ENCODE results near the gene ARHGEF4. TPM values are rescaled to one million over a fixed set of nuclear protein-coding genes. Genes with fewer than 3 reads are reported as not detected.

The ARHGEF4 gene
- total and polyA plus RNA-seq, 2 experiments from 2014 or later, result 26.0 to 82.2 TPM

- Histone ChIP-seq H3K4me3 (no peak overlapping the region), H3K9me3 (ENCODE audit: low read depth) (no peaks in the 10 kb centered on the region), H3K27me3 (no peaks in the 10 kb centered on the region), H3K36me3 (no peaks in the 10 kb centered on the region), H3K4me1 (ENCODE audit: low read depth) (peaks cover 7% of the 10 kb centered on the region), H3K27ac (no peak overlapping the region)
- no peak for DNase-seq (ENCODE audit: low read depth in 1 of 2, low spot score in 1 of 2)
- no peak for TF ChIP-seq CTCF (IDR thresholded peaks at IDR 0.05; ENCODE audit: low read depth, low read length)
Measured at GRCh38 chr2:130823886-130824491, 12.7 kb upstream of the ARHGEF4 start.

- no peaks in the 10 kb centered on the region for H3K36me3 ChIP-seq
- H3K9me3 ChIP-seq (ENCODE audit: low read depth), result no peaks in the 10 kb centered on the region
- DNase-seq (ENCODE audit: low read depth in 1 of 2, low spot score in 1 of 2), result peak in 1 of 2 donors; percentile 96
- H3K27me3 ChIP-seq, result no peaks in the 10 kb centered on the region
- no peak for TF ChIP-seq CTCF (IDR thresholded peaks at IDR 0.05; ENCODE audit: low read depth, low read length)
- H3K4me1 ChIP-seq (ENCODE audit: low read depth), result peaks cover 7% of the 10 kb centered on the region
- no peak overlapping the region for H3K4me3 ChIP-seq
- H3K27ac ChIP-seq, result no peak overlapping the region
Measured at GRCh38 chr2:130824492-130825061, 12.1 kb upstream of the ARHGEF4 start.

GRCh38 chr2:130825231-130825965, 11.3 kb upstream of the ARHGEF4 start:
- peaks cover 1% of the 10 kb centered on the region for H3K4me1 ChIP-seq (ENCODE audit: low read depth)
- no peaks in the 10 kb centered on the region for H3K27me3 ChIP-seq
- H3K36me3 ChIP-seq, result no peaks in the 10 kb centered on the region
- H3K9me3 ChIP-seq (ENCODE audit: low read depth), result no peaks in the 10 kb centered on the region
- no peak overlapping the region for H3K27ac ChIP-seq
- H3K4me3 ChIP-seq, result no peak overlapping the region
- TF ChIP-seq CTCF (IDR thresholded peaks at IDR 0.05; ENCODE audit: low read depth, low read length), result no peak
- DNase-seq (ENCODE audit: low read depth in 1 of 2, low spot score in 1 of 2), result no peak

GRCh38 chr2:130825966-130826253, 10.8 kb upstream of the ARHGEF4 start:
- no peak overlapping the region for H3K27ac ChIP-seq
- no peak for TF ChIP-seq CTCF (IDR thresholded peaks at IDR 0.05; ENCODE audit: low read depth, low read length)
- no peaks in the 10 kb centered on the region for H3K4me1 ChIP-seq (ENCODE audit: low read depth)
- DNase-seq (ENCODE audit: low read depth in 1 of 2, low spot score in 1 of 2), result no peak
- H3K36me3 ChIP-seq, result no peaks in the 10 kb centered on the region
- H3K9me3 ChIP-seq (ENCODE audit: low read depth), result no peaks in the 10 kb centered on the region
- no peak overlapping the region for H3K4me3 ChIP-seq
- H3K27me3 ChIP-seq, result no peaks in the 10 kb centered on the region

- no peak for TF ChIP-seq CTCF (IDR thresholded peaks at IDR 0.05; ENCODE audit: low read depth, low read length)
- no peaks in the 10 kb centered on the region for H3K9me3 ChIP-seq (ENCODE audit: low read depth)
- no peak for DNase-seq (ENCODE audit: low read depth in 1 of 2, low spot score in 1 of 2)
- no peaks in the 10 kb centered on the region for H3K27me3 ChIP-seq
- no peaks in the 10 kb centered on the region for H3K4me1 ChIP-seq (ENCODE audit: low read depth)
- no peaks in the 10 kb centered on the region for H3K36me3 ChIP-seq
- H3K4me3 ChIP-seq, result no peak overlapping the region
- no peak overlapping the region for H3K27ac ChIP-seq
Measured at GRCh38 chr2:130826419-130826818, 10.3 kb upstream of the ARHGEF4 start.
